HCT116 (cell line): ENCODE data around the gene TERF2IP. TPM values are rescaled to one million over a fixed set of nuclear protein-coding genes. Genes with fewer than 3 reads are reported as not detected.

Experiments used
- CBX3 ChIP-seq: IDR thresholded peaks from 2 replicates; pipeline ENCODE4 v1.6.1; 2012; ENCODE audit warnings: low read depth
- CEBPB ChIP-seq: IDR thresholded peaks from 2 replicates; pipeline ENCODE4 v1.6.1; 2012; ENCODE audit warnings: low read depth
- ELF1 ChIP-seq: IDR thresholded peaks from 2 replicates; pipeline ENCODE4 v1.6.1; 2012; ENCODE audit warnings: low read depth, borderline replicate concordance
- EZH2 ChIP-seq: fragments of 200-600 bp; sonication (generic); IDR thresholded peaks from 2 replicates; pipeline ENCODE4 v1.6.1; 2017; ENCODE audit warnings: antibody characterized with exemption, mixed run types
- JUND ChIP-seq: IDR thresholded peaks from 2 replicates; pipeline ENCODE4 v1.6.1; 2012
- MAX ChIP-seq: IDR thresholded peaks from 2 replicates; pipeline ENCODE4 v1.6.1; 2012
- POLR2A ChIP-seq: IDR thresholded peaks from 2 replicates; pipeline ENCODE4 v1.7.0; 2011; ENCODE audit warnings: borderline replicate concordance; ENCODE audit not compliant: insufficient read depth, insufficient read length; ENCODE audit errors: extremely low read depth
- POLR2AphosphoS5 ChIP-seq: IDR thresholded peaks from 2 replicates; pipeline ENCODE4 v1.6.1; 2011; ENCODE audit warnings: mild to moderate bottlenecking, low read depth, low read length, moderate library complexity
- RAD21 ChIP-seq: IDR thresholded peaks from 2 replicates; pipeline ENCODE4 v1.6.1; 2012; ENCODE audit warnings: low read depth, mild to moderate bottlenecking
- REST ChIP-seq: IDR thresholded peaks from 2 replicates; pipeline ENCODE4 v1.6.1; 2012; ENCODE audit warnings: low read depth
- SRF ChIP-seq: IDR thresholded peaks from 2 replicates; pipeline ENCODE4 v1.6.1; 2012; ENCODE audit warnings: low read depth
- TCF7L2 ChIP-seq: IDR thresholded peaks from 2 replicates; pipeline ENCODE4 v1.7.0; 2011; ENCODE audit warnings: borderline replicate concordance, inconsistent platforms; ENCODE audit not compliant: insufficient read depth, insufficient read length; ENCODE audit errors: extremely low read depth
- total RNA-seq: library from RNA; stranded (reverse); gene quantifications from one replicate; pipeline ENCODE4 v1.2.1, GENCODE V29; 2021; ENCODE audit not compliant: unreplicated experiment

Gene TERF2IP
- total RNA-seq, 1 experiment from 2014 or later: 36.4 TPM

GRCh38 chr16:75647112-75647491, 471 bp upstream of the TERF2IP start (continued):
- TF ChIP-seq REST: no peak
- TF ChIP-seq SRF: no peak
- TF ChIP-seq POLR2A: no peak
- no peak; the same call in 1 of the 2 replicates for TF ChIP-seq ELF1
- no peak for TF ChIP-seq POLR2AphosphoS5
- no peak for TF ChIP-seq CBX3
- TF ChIP-seq CEBPB: no peak
- no peak for TF ChIP-seq RAD21
- TF ChIP-seq TCF7L2: no peak
- no peak for TF ChIP-seq MAX
- TF ChIP-seq JUND: no peak
- no peak for TF ChIP-seq EZH2
